GM12878 (cell line): ENCODE data around the gene MCOLN2. TPM values are rescaled to one million over a fixed set of nuclear protein-coding genes. Genes with fewer than 3 reads are reported as not detected.

ENCODE experiments used
- EED ChIP-seq: sonication (generic); IDR thresholded peaks from 2 replicates; pipeline ENCODE4 v1.6.1; 2016; ENCODE audit warnings: antibody characterized with exemption, low read depth
- NFIC ChIP-seq: IDR thresholded peaks from 2 replicates; pipeline ENCODE4 v1.6.1; 2012; ENCODE audit warnings: low read depth, mild to moderate bottlenecking, inconsistent platforms, low read length, moderate library complexity
- NR2C1 ChIP-seq: fragments of 450-650 bp; IDR thresholded peaks from 2 replicates; pipeline ENCODE4 v1.6.1; 2017; ENCODE audit warnings: antibody characterized with exemption, mild to moderate bottlenecking, moderate library complexity
- SMAD1 ChIP-seq: fragments of 450-650 bp; IDR thresholded peaks from 2 replicates; pipeline ENCODE4 v1.6.1; 2018; ENCODE audit warnings: mild to moderate bottlenecking, low read depth; ENCODE audit not compliant: partially characterized antibody
- ZNF384 ChIP-seq: IDR thresholded peaks from 2 replicates; pipeline ENCODE4 v1.6.1; 2012; ENCODE audit warnings: low read depth, mild to moderate bottlenecking, low read length, improper control_type of control experiment, borderline replicate concordance
- polyA plus RNA-seq, 11 experiments: library from polyadenylated mRNA; depleted of rRNA in 4 of 11; unstranded in 6 of 11; stranded (reverse) in 5 of 11; fragments of >200 nt; fragmentation: Nextera tagmentation in 4 of 11; fragmentation: Illumina TruSeq in 1 of 11; extraction: Ambion mirVana in 4 of 11; extraction: Trizol in 1 of 11; gene quantifications; 1 replicate in 1 of 11; 2 replicates in 10 of 11; pipeline versions ENCODE4 v1.2.1 to v1.2.3, GENCODE V29; 2011 to 2016; ENCODE audit warnings: inconsistent platforms in 2 of 11, missing spikeins in 2 of 11, low read depth in 1 of 11
- total RNA-seq, 4 experiments: library from RNA; depleted of rRNA in 3 of 4; stranded (reverse); fragments of >200 nt in 3 of 4; fragmentation: Illumina TruSeq in 1 of 4; extraction: Trizol in 1 of 4; gene quantifications; 2 replicates each; pipeline versions ENCODE4 v1.2.1 to v1.2.3, GENCODE V29; 2013 to 2021
- TF ChIP-seq, protein P1 (sequence below): fragments of 450-650 bp; IDR thresholded peaks from 2 replicates; pipeline ENCODE4 v1.6.1; 2017; ENCODE audit warnings: mild to moderate bottlenecking, moderate library complexity
- TF ChIP-seq, protein P2 (sequence below): fragments of 450-650 bp; formaldehyde crosslinking; IDR thresholded peaks from 2 replicates; pipeline ENCODE4 v1.4.0; 2022; ENCODE audit warnings: mild to moderate bottlenecking, moderate library complexity

MCOLN2 gene
- total and polyA plus RNA-seq, 10 of the 15 experiments (the other 5 are each of a cell fraction or from before 2014, with no cell fraction given): 25.9 to 233 (median 109) TPM

DNA sequence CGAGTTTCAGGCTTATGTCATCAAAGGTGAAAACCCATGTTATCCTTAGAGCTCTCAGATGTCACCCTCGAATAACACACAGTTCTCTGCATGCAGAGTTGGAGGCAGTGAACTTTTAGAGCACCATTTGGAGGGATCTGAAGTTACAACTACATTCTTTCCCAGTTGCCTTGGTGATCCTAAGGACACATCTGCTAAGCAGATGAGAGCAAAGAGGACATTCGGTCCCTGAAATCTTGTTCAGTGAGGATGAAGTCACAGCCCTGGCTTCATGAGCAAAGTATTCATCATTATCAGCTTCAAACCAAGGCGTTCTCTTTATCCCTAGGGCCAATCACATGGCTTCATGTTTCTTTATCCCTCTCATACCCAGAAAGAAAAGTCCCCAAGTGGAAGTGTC lies 23.1 kb upstream of the MCOLN2 start (continued):
- no peak for TF ChIP-seq EED
- no peak for TF ChIP-seq SMAD1
- TF ChIP-seq, protein P1, sequence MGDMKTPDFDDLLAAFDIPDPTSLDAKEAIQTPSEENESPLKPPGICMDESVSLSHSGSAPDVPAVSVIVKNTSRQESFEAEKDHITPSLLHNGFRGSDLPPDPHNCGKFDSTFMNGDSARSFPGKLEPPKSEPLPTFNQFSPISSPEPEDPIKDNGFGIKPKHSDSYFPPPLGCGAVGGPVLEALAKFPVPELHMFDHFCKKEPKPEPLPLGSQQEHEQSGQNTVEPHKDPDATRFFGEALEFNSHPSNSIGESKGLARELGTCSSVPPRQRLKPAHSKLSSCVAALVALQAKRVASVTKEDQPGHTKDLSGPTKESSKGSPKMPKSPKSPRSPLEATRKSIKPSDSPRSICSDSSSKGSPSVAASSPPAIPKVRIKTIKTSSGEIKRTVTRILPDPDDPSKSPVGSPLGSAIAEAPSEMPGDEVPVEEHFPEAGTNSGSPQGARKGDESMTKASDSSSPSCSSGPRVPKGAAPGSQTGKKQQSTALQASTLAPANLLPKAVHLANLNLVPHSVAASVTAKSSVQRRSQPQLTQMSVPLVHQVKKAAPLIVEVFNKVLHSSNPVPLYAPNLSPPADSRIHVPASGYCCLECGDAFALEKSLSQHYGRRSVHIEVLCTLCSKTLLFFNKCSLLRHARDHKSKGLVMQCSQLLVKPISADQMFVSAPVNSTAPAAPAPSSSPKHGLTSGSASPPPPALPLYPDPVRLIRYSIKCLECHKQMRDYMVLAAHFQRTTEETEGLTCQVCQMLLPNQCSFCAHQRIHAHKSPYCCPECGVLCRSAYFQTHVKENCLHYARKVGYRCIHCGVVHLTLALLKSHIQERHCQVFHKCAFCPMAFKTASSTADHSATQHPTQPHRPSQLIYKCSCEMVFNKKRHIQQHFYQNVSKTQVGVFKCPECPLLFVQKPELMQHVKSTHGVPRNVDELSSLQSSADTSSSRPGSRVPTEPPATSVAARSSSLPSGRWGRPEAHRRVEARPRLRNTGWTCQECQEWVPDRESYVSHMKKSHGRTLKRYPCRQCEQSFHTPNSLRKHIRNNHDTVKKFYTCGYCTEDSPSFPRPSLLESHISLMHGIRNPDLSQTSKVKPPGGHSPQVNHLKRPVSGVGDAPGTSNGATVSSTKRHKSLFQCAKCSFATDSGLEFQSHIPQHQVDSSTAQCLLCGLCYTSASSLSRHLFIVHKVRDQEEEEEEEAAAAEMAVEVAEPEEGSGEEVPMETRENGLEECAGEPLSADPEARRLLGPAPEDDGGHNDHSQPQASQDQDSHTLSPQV: no peak
- TF ChIP-seq ZNF384: no peak
- TF ChIP-seq NR2C1: no peak
- no peak for TF ChIP-seq NFIC
- TF ChIP-seq, protein P2, sequence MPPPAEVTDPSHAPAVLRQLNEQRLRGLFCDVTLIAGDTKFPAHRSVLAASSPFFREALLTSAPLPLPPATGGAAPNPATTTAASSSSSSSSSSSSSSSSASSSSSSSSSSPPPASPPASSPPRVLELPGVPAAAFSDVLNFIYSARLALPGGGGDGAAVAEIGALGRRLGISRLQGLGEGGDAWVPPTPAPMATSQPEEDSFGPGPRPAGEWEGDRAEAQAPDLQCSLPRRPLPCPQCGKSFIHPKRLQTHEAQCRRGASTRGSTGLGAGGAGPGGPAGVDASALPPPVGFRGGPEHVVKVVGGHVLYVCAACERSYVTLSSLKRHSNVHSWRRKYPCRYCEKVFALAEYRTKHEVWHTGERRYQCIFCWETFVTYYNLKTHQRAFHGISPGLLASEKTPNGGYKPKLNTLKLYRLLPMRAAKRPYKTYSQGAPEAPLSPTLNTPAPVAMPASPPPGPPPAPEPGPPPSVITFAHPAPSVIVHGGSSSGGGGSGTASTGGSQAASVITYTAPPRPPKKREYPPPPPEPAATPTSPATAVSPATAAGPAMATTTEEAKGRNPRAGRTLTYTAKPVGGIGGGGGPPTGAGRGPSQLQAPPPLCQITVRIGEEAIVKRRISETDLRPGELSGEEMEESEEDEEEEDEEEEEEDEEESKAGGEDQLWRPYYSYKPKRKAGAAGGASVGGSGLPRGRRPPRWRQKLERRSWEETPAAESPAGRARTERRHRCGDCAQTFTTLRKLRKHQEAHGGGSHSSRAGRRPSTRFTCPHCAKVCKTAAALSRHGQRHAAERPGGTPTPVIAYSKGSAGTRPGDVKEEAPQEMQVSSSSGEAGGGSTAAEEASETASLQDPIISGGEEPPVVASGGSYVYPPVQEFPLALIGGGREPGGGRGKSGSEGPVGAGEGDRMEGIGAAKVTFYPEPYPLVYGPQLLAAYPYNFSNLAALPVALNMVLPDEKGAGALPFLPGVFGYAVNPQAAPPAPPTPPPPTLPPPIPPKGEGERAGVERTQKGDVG (CRISPR knock-in tag): no peak
